Natural killer cell (primary cell): ENCODE results near the gene TBX3. TPM values are rescaled to one million over a fixed set of nuclear protein-coding genes. Genes with fewer than 3 reads are reported as not detected.

Source experiments
- ATAC-seq, 3 donors: fragments of 150-1000 bp in 2 of 3; fragments of 200-7000 bp in 1 of 3; cut with Tn5 transposase; 1 replicate in 1 of 3; 2 replicates in 2 of 3; pipeline ENCODE4 v1.10.0; 2021; ENCODE audit warnings: mild to moderate bottlenecking in 2 of 3, moderate library complexity in 2 of 3
- DNase-seq, 2 donors: peaks; one replicate each; pipeline versions ENCODE4 v3.0.0 to v3.0.0-alpha.2; 2013 to 2021; ENCODE audit warnings: mixed read lengths in 1 of 2
- H3K27ac ChIP-seq: one replicate; pipeline ENCODE4 v1.5.1; 2013; ENCODE audit warnings: mild to moderate bottlenecking, low read length
- H3K27me3 ChIP-seq: one replicate; pipeline ENCODE4 v1.6.1; 2013; ENCODE audit warnings: low read length; ENCODE audit not compliant: control insufficient read depth, insufficient read depth
- H3K36me3 ChIP-seq: one replicate; pipeline ENCODE4 v1.6.1; 2013; ENCODE audit warnings: low read length; ENCODE audit not compliant: control insufficient read depth, insufficient read depth
- H3K4me1 ChIP-seq: one replicate; pipeline ENCODE4 v1.6.1; 2013; ENCODE audit warnings: low read length; ENCODE audit not compliant: control insufficient read depth, insufficient read depth
- H3K4me3 ChIP-seq: one replicate; pipeline ENCODE4 v1.5.1; 2013; ENCODE audit warnings: low read length
- H3K9me3 ChIP-seq: one replicate; pipeline ENCODE4 v1.6.1; 2013; ENCODE audit warnings: low read length; ENCODE audit not compliant: control insufficient read depth, insufficient read depth
- H3K27ac Mint-ChIP-seq, 2 donors: one replicate each; pipeline ENCODE4 v1.8.0; 2022; ENCODE audit warnings: mild to moderate bottlenecking in 2 of 2, mixed read lengths in 2 of 2, moderate library complexity in 1 of 2
- H3K27me3 Mint-ChIP-seq, 2 donors: one replicate each; pipeline ENCODE4 v1.8.0; 2022; ENCODE audit warnings: low read depth in 2 of 2, mixed read lengths in 2 of 2
- H3K36me3 Mint-ChIP-seq: one replicate; pipeline ENCODE4 v1.8.0; 2022; ENCODE audit warnings: mixed read lengths
- H3K4me1 Mint-ChIP-seq, 2 donors: one replicate each; pipeline ENCODE4 v1.8.0; 2022; ENCODE audit warnings: mixed read lengths in 2 of 2
- H3K4me3 Mint-ChIP-seq: one replicate; pipeline ENCODE4 v1.8.0; 2022; ENCODE audit warnings: mild to moderate bottlenecking, moderate library complexity, mixed read lengths
- H3K9me3 Mint-ChIP-seq, 2 donors: one replicate each; pipeline ENCODE4 v1.8.0; 2022; ENCODE audit warnings: mixed read lengths in 2 of 2
- CTCF ChIP-seq: fragments of 200-600 bp; IDR thresholded peaks from one replicate; pipeline ENCODE4 v1.8.0; 2022; ENCODE audit warnings: antibody characterized with exemption
- WGBS: methylation state at CpG from one replicate; pipeline ENCODE4 v1.1.7; 2013; ENCODE audit warnings: missing lambda C conversion rate; ENCODE audit not compliant: insufficient coverage; 5-methylcytosine and 5-hydroxymethylcytosine counted together
- intact Hi-C: fragments of 100-400 bp; cut with micrococcal nuclease; formaldehyde crosslinking; loops from one replicate; pipeline ENCODE4 v1.14.2; 2022
- total RNA-seq, 4 donors: library from RNA; stranded (reverse); fragments of 120-200 nt in 1 of 4; gene quantifications; one replicate each; pipeline versions ENCODE4 v1.2.3 to v1.2.4, GENCODE V29; 2013 to 2022

Gene TBX3
- total RNA-seq, 3 donors from 2014 or later (not counting 1 experiment from before 2014, with no cell fraction given) = 0.05 TPM; not detected in 2

DNA sequence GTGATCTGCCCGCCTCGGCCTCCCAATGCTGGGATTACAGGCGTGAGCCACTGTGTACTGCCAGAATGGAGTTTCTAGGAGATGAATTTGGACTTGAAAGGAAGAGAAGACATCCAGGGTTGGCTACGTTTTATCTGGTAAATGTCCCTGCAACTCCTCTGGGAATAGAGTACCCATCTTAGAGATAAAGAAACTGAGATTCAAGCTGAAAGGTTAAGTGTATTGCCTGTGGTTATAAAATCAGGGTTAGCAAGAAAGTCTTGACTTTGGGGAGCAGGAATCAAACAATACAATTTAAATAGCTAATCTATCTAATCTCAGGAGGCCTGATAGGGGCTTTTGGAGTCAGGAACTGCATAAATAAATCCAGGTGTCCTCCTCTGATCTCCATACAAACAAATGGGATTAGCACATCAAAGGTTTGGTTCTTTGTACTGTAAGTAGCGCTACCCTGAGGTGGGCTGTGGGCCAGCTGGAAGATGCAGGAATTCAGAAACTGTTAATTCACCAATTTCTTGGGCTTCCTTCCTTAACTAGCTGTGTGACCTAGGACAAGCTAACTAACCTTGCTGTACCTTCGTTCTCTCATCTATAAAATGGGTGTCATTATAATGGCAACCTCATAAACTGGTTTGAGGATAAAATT, 45.1 kb downstream of the TBX3 start:
- Mint-ChIP-seq H3K36me3 (no peaks in the 10 kb centered on the region), H3K27me3 (peaks cover 0 to 2% of the 10 kb centered on the region in 2 donors), H3K27ac (no peak overlapping the region), H3K4me1 (no peaks in the 10 kb centered on the region), H3K4me3 (no peak overlapping the region), H3K9me3 (peaks cover 0 to 2% of the 10 kb centered on the region in 2 donors)
- no peak for TF ChIP-seq CTCF
- Histone ChIP-seq H3K27me3 (no peaks in the 10 kb centered on the region), H3K9me3 (no peaks in the 10 kb centered on the region), H3K4me3 (no peak overlapping the region), H3K4me1 (no peaks in the 10 kb centered on the region), H3K27ac (no peak overlapping the region), H3K36me3 (no peaks in the 10 kb centered on the region)
- WGBS = 75% methylated on average over 5 of the region's 6 CpGs
- DNase-seq = no peak
- intact Hi-C loops = no loop called here
- no peak for ATAC-seq

GRCh38 chr12:114636723-114637480, 47.1 kb downstream of the TBX3 start:
- no peaks in the 10 kb centered on the region for H3K4me1 ChIP-seq

GRCh38 chr12:114631242-114631641, 52.7 kb downstream of the TBX3 start:
- no peak for TF ChIP-seq CTCF
- ATAC-seq (no peak), DNase-seq (no peak)
- H3K36me3 ChIP-seq = no peaks in the 10 kb centered on the region
- Mint-ChIP-seq H3K9me3 (no peaks in the 10 kb centered on the region), H3K36me3 (no peaks in the 10 kb centered on the region), H3K27ac (no peak overlapping the region), H3K4me3 (no peak overlapping the region), H3K4me1 (no peaks in the 10 kb centered on the region), H3K27me3 (peaks cover 2 to 5% of the 10 kb centered on the region in 2 donors)
- H3K27me3 ChIP-seq = no peaks in the 10 kb centered on the region
- H3K4me1 ChIP-seq = no peaks in the 10 kb centered on the region
- intact Hi-C loops = no loop called here
- 73% methylated on average over 5 of the region's 7 CpGs for WGBS
- no peak overlapping the region for H3K27ac ChIP-seq
- H3K4me3 ChIP-seq = no peak overlapping the region
- no peaks in the 10 kb centered on the region for H3K9me3 ChIP-seq

More at GRCh38 chr12:114636723-114637480, 47.1 kb downstream of the TBX3 start:
- H3K9me3 ChIP-seq = no peaks in the 10 kb centered on the region
- WGBS = 67% methylated on average over 15 of the region's 15 CpGs
- no peak overlapping the region for H3K27ac Mint-ChIP-seq
- no peak for DNase-seq
- H3K27me3 ChIP-seq = no peaks in the 10 kb centered on the region
- no peaks in the 10 kb centered on the region for H3K4me1 Mint-ChIP-seq
- ATAC-seq = no peak
- TF ChIP-seq CTCF = no peak
- H3K36me3 ChIP-seq = no peaks in the 10 kb centered on the region
- H3K36me3 Mint-ChIP-seq = no peaks in the 10 kb centered on the region
- H3K9me3 Mint-ChIP-seq = peaks cover 0 to 2% of the 10 kb centered on the region in 2 donors
- H3K27ac ChIP-seq = no peak overlapping the region
- peaks cover 0 to 2% of the 10 kb centered on the region in 2 donors for H3K27me3 Mint-ChIP-seq
- intact Hi-C loops = no loop called here
- no peak overlapping the region for H3K4me3 ChIP-seq
- H3K4me3 Mint-ChIP-seq = no peak overlapping the region
